Measurements from ENCODE around the gene SCAF4.

- TF ChIP-seq RAD21 (IDR thresholded peaks at IDR 0.05; ENCODE audit: insufficient read depth, low read depth, low read length) = no peak
- no peak for TF ChIP-seq CHD1 (IDR thresholded peaks at IDR 0.05; ENCODE audit: low read depth, low read length)
- no peak for TF ChIP-seq POLR2A (IDR thresholded peaks at IDR 0.05; ENCODE audit: low read depth, low read length)
- TF ChIP-seq BMI1 (IDR thresholded peaks at IDR 0.05; ENCODE audit: borderline replicate concordance) = no peak
- TF ChIP-seq TAF1 (IDR thresholded peaks at IDR 0.05; ENCODE audit: borderline replicate concordance, low read depth, low read length) = no peak
- no peak for TF ChIP-seq NR2C2 (IDR thresholded peaks at IDR 0.05; ENCODE audit: borderline replicate concordance, control insufficient read depth, insufficient read length, low read depth)
- TF ChIP-seq RFX5 (IDR thresholded peaks at IDR 0.05; ENCODE audit: low read depth, low read length) = no peak
- no peak for TF ChIP-seq POLR2AphosphoS5 (IDR thresholded peaks at IDR 0.05; ENCODE audit: low read length)
- no peak for TF ChIP-seq CTCF (IDR thresholded peaks at IDR 0.05 in 2 of 3, conservative IDR thresholded peaks at IDR 0.05 in 1 of 3; ENCODE audit: control insufficient read depth in 2 of 3, extremely low read depth in 1 of 3, insufficient read depth in 1 of 3, low read depth in 3 of 3, low read length in 3 of 3)
- no peak for TF ChIP-seq GABPA (IDR thresholded peaks at IDR 0.05; ENCODE audit: low read depth)
- no peak for TF ChIP-seq SUZ12 (IDR thresholded peaks at IDR 0.05; ENCODE audit: unreplicated experiment)
- TF ChIP-seq BCL11A (IDR thresholded peaks at IDR 0.05; ENCODE audit: low read depth, low read length) = no peak
- TF ChIP-seq NRF1 (conservative IDR thresholded peaks at IDR 0.05; ENCODE audit: low read depth, low read length) = no peak
- TF ChIP-seq JUNB (IDR thresholded peaks at IDR 0.05) = no peak
These were observed 10.5 kb downstream of the SCAF4 start for GRCh38 chr21:31721381-31721780.
